ENCODE results near the gene HSPA1A. TPM values are rescaled to one million over a fixed set of nuclear protein-coding genes. Genes with fewer than 3 reads are reported as not detected.

The HSPA1A gene
- total RNA-seq, 1 experiment from 2014 or later = 31.5 TPM

DNA sequence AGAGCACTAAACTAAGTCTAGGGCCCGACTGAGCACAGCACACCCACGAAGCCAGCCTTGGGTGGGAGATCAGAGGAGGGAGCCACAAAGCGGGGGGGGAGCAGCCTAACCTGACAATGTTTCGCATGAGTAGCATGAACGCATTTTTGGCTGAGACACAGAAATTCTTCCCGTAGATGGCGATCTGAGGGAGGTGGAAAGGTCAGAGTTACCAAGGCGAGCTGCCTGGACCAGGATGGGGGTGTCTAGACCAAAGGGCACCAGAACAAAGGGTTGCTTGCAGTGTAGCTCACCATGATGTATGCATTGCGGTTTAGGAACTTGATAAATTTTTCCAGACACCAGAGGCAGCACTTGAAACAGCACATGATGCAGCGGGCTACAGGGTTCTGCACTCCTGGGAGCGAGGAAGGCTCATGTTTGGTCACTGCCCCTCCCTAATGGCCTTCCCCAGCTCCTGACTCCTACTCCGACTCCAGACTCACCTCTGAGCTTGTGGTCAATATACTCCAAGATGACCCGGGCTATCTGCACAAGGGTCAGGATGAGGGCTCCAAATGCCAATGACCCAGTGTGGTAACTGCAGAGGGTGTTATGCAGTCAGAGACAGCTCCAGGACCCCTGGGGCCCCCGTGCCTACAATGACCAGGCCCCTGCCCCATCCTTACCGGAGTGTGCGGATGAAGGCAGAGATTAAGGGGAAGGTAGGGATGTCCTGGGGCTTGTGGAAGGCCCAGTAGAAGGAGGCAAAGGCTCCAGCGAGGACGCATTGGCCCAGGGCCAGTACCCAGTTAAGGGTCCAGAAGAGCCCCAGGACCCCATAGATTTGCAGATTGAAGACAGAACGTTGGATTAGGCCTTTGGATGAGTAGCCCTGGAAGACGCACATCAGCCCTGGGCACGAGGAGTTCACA, 50.1 kb downstream of the HSPA1A start:
- no peak for DNase-seq (ENCODE audit: low spot score)

Other genes with a start within 250 kb of the HSPA1A start
- gene LTA, start 243.3 kb upstream of the HSPA1A start, total RNA-seq (2014; rRNA removed; shearing (Covaris generic)) = not detected in 2 replicates
- not detected in 2 replicates for gene TNF, start 240.0 kb upstream of the HSPA1A start, total RNA-seq (2014; rRNA removed; shearing (Covaris generic))
- gene LTB, start 233.1 kb upstream of the HSPA1A start, total RNA-seq (2014; rRNA removed; shearing (Covaris generic)) = not detected in 2 replicates
- gene LST1, start 229.3 kb upstream of the HSPA1A start, total RNA-seq (2014; rRNA removed; shearing (Covaris generic)) = not detected in 2 replicates
- gene NCR3, start 222.5 kb upstream of the HSPA1A start, total RNA-seq (2014; rRNA removed; shearing (Covaris generic)) = not detected in 2 replicates
- gene AIF1, start 200.3 kb upstream of the HSPA1A start, total RNA-seq (2014; rRNA removed; shearing (Covaris generic)) = not detected in 2 replicates
- 26.2 and 36.1 TPM in 2 replicates for gene PRRC2A, start 194.8 kb upstream of the HSPA1A start, total RNA-seq (2014; rRNA removed; shearing (Covaris generic))
- gene BAG6, start 162.9 kb upstream of the HSPA1A start, total RNA-seq (2014; rRNA removed; shearing (Covaris generic)) = 122 and 138 TPM in 2 replicates
- 0.91 and 1.1 TPM in 2 replicates for gene APOM, start 159.6 kb upstream of the HSPA1A start, total RNA-seq (2014; rRNA removed; shearing (Covaris generic))
- gene C6orf47, start 154.8 kb upstream of the HSPA1A start, total RNA-seq (2014; rRNA removed; shearing (Covaris generic)) = 19.3 and 20.8 TPM in 2 replicates
- 13.4 and 15.9 TPM in 2 replicates for gene GPANK1, start 150.5 kb upstream of the HSPA1A start, total RNA-seq (2014; rRNA removed; shearing (Covaris generic))
- gene CSNK2B, start 149.5 kb upstream of the HSPA1A start, total RNA-seq (2014; rRNA removed; shearing (Covaris generic)) = 443 and 553 TPM in 2 replicates
- not detected in 2 replicates for gene LY6G5B, start 145.6 kb upstream of the HSPA1A start, total RNA-seq (2014; rRNA removed; shearing (Covaris generic))
- gene LY6G5C, start 134.5 kb upstream of the HSPA1A start, total RNA-seq (2014; rRNA removed; shearing (Covaris generic)) = 0.97 TPM in 1 of 2 replicates, not detected in the other
- 28.0 and 34.6 TPM in 2 replicates for gene ABHD16A, start 112.2 kb upstream of the HSPA1A start, total RNA-seq (2014; rRNA removed; shearing (Covaris generic))
- not detected in 2 replicates for gene LY6G6F, start 108.7 kb upstream of the HSPA1A start, total RNA-seq (2014; rRNA removed; shearing (Covaris generic))
- not detected in 2 replicates for gene LY6G6D, start 100.2 kb upstream of the HSPA1A start, total RNA-seq (2014; rRNA removed; shearing (Covaris generic))
- not detected in 2 replicates for gene LY6G6C, start 93.8 kb upstream of the HSPA1A start, total RNA-seq (2014; rRNA removed; shearing (Covaris generic))
- gene MPIG6B, start 92.2 kb upstream of the HSPA1A start, total RNA-seq (2014; rRNA removed; shearing (Covaris generic)) = not detected in 2 replicates
- 75.2 and 101 TPM in 2 replicates for gene DDAH2, start 86.2 kb upstream of the HSPA1A start, total RNA-seq (2014; rRNA removed; shearing (Covaris generic))
- gene CLIC1, start 79.0 kb upstream of the HSPA1A start, total RNA-seq (2014; rRNA removed; shearing (Covaris generic)) = 710 and 730 TPM in 2 replicates
- gene MSH5, start 75.5 kb upstream of the HSPA1A start, total RNA-seq (2014; rRNA removed; shearing (Covaris generic)) = 5.3 and 10.8 TPM in 2 replicates
- 0.21 and 2.8 TPM in 2 replicates for gene SAPCD1, start 52.9 kb upstream of the HSPA1A start, total RNA-seq (2014; rRNA removed; shearing (Covaris generic))
- 0.37 and 2.2 TPM in 2 replicates for gene VWA7, start 38.2 kb upstream of the HSPA1A start, total RNA-seq (2014; rRNA removed; shearing (Covaris generic))
- gene VARS1, start 19.8 kb upstream of the HSPA1A start, total RNA-seq (2014; rRNA removed; shearing (Covaris generic)) = 37.3 and 37.5 TPM in 2 replicates
- gene LSM2, start 8.6 kb upstream of the HSPA1A start, total RNA-seq (2014; rRNA removed; shearing (Covaris generic)) = 108 and 123 TPM in 2 replicates
- gene HSPA1L, start 260 bp upstream of the HSPA1A start, total RNA-seq (2014; rRNA removed; shearing (Covaris generic)) = 0.85 and 1.0 TPM in 2 replicates
- 84.4 and 109 TPM in 2 replicates for gene HSPA1B, start 12.2 kb downstream of the HSPA1A start, total RNA-seq (2014; rRNA removed; shearing (Covaris generic))
- 91.5 and 101 TPM in 2 replicates for gene NEU1, start 47.3 kb downstream of the HSPA1A start, total RNA-seq (2014; rRNA removed; shearing (Covaris generic))
- not detected in 2 replicates for gene SLC44A4, start 63.5 kb downstream of the HSPA1A start, total RNA-seq (2014; rRNA removed; shearing (Covaris generic))
- 44.6 and 49.6 TPM in 2 replicates for gene EHMT2, start 82.2 kb downstream of the HSPA1A start, total RNA-seq (2014; rRNA removed; shearing (Covaris generic))
- gene ZBTB12, start 86.5 kb downstream of the HSPA1A start, total RNA-seq (2014; rRNA removed; shearing (Covaris generic)) = 0.62 and 0.70 TPM in 2 replicates
- 0.75 TPM in 1 of 2 replicates, not detected in the other for gene C2, start 112.2 kb downstream of the HSPA1A start, total RNA-seq (2014; rRNA removed; shearing (Covaris generic))
- 1.5 and 4.3 TPM in 2 replicates for gene CFB, start 130.6 kb downstream of the HSPA1A start, total RNA-seq (2014; rRNA removed; shearing (Covaris generic))
- gene NELFE, start 143.4 kb downstream of the HSPA1A start, total RNA-seq (2014; rRNA removed; shearing (Covaris generic)) = 140 and 141 TPM in 2 replicates
- gene SKIC2, start 143.6 kb downstream of the HSPA1A start, total RNA-seq (2014; rRNA removed; shearing (Covaris generic)) = 21.1 and 23.8 TPM in 2 replicates
- 11.0 and 13.5 TPM in 2 replicates for gene DXO, start 156.6 kb downstream of the HSPA1A start, total RNA-seq (2014; rRNA removed; shearing (Covaris generic))
- 7.2 and 8.5 TPM in 2 replicates for gene C4A, start 166.5 kb downstream of the HSPA1A start, total RNA-seq (2014; rRNA removed; shearing (Covaris generic))
- 6.5 and 10.9 TPM in 2 replicates for gene C4B, start 199.3 kb downstream of the HSPA1A start, total RNA-seq (2014; rRNA removed; shearing (Covaris generic))
- gene CYP21A2, start 222.9 kb downstream of the HSPA1A start, total RNA-seq (2014; rRNA removed; shearing (Covaris generic)) = 0.48 TPM in 1 of 2 replicates, not detected in the other